Measurements from ENCODE around the gene GPC6.

DNA sequence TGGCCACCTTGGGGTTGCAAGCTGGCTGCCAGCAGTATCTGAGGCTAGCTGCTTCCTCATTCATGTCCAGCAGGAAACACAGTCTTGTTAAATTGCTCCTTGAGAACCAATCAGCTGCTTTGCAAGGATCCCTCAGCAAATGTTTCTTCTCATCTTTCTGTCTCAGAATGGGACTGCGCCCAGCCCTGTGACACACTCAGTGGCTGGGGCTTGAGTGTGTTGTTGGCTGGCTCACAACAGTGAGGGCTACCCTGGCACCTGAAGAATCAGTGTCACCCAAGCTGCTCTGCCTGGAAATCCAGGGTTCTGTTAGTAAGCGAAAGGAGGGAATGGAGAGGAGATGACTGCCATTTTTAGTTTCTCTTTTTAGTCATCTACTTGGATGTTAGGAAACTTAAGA is 935.7 kb downstream of the GPC6 start:
- TF ChIP-seq KLF1 (tag by site-specific recombination; IDR thresholded peaks at IDR 0.05), result no peak
- TF ChIP-seq, protein P1, sequence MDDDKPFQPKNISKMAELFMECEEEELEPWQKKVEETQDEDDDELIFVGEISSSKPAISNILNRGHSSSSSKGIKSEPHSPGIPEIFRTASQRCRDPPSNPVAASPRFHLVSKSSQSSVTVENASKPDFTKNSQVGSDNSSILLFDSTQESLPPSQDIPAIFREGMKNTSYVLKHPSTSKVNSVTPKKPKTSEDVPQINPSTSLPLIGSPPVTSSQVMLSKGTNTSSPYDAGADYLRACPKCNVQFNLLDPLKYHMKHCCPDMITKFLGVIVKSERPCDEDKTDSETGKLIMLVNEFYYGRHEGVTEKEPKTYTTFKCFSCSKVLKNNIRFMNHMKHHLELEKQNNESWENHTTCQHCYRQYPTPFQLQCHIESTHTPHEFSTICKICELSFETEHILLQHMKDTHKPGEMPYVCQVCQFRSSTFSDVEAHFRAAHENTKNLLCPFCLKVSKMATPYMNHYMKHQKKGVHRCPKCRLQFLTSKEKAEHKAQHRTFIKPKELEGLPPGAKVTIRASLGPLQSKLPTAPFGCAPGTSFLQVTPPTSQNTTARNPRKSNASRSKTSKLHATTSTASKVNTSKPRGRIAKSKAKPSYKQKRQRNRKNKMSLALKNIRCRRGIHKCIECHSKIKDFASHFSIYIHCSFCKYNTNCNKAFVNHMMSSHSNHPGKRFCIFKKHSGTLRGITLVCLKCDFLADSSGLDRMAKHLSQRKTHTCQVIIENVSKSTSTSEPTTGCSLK (tag by site-specific recombination; IDR thresholded peaks at IDR 0.05), result no peak
- no peak for TF ChIP-seq REST (tag by site-specific recombination; IDR thresholded peaks at IDR 0.05)
- TF ChIP-seq YY1 (tag by site-specific recombination; IDR thresholded peaks at IDR 0.05), result no peak
- no peak for TF ChIP-seq ZNF274 (IDR thresholded peaks at IDR 0.05; ENCODE audit: low read length)
- no peak for TF ChIP-seq ZNF274 (tag by site-specific recombination; IDR thresholded peaks at IDR 0.05; ENCODE audit: borderline replicate concordance)
- no peak for TF ChIP-seq ZNF148 (tag by site-specific recombination; IDR thresholded peaks at IDR 0.05; ENCODE audit: borderline replicate concordance)
- TF ChIP-seq CTCF (tag by site-specific recombination; IDR thresholded peaks at IDR 0.05), result no peak
- TF ChIP-seq ZBTB10 (tag by site-specific recombination; IDR thresholded peaks at IDR 0.05), result no peak
- no peak for TF ChIP-seq ZNF416 (tag by site-specific recombination; IDR thresholded peaks at IDR 0.05)
